Measurements from ENCODE around the gene TAF4. TPM values are rescaled to one million over a fixed set of nuclear protein-coding genes. Genes with fewer than 3 reads are reported as not detected.
"Not testable (repeated sequence)": the region's sequence is repeated elsewhere in the genome, so short reads cannot be mapped to it uniquely, and the experiment has no call there.

The TAF4 gene
- total RNA-seq, 1 donor from 2014 or later, result 21.2 TPM

DNA sequence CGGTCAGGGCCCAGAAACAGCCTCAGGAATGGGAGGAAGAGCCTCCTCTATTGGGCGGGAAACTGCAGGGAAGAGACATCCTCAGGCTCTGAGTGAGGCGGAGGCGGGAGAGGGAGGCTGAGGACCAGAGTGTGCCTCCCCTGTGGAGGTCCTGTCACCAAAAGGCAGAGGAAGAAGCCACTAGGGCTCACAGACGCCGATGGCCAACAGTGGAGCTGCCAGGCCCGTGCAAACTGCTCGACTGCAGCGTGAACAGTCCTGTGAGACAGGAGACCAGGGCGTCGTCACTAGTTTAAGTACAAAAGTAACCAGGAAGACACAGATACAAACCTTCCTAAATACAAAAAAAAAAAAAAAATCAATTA, 82.7 kb downstream of the TAF4 start:
- no peak for DNase-seq (ENCODE audit: extremely low read depth, low read depth, low spot score)

DNA sequence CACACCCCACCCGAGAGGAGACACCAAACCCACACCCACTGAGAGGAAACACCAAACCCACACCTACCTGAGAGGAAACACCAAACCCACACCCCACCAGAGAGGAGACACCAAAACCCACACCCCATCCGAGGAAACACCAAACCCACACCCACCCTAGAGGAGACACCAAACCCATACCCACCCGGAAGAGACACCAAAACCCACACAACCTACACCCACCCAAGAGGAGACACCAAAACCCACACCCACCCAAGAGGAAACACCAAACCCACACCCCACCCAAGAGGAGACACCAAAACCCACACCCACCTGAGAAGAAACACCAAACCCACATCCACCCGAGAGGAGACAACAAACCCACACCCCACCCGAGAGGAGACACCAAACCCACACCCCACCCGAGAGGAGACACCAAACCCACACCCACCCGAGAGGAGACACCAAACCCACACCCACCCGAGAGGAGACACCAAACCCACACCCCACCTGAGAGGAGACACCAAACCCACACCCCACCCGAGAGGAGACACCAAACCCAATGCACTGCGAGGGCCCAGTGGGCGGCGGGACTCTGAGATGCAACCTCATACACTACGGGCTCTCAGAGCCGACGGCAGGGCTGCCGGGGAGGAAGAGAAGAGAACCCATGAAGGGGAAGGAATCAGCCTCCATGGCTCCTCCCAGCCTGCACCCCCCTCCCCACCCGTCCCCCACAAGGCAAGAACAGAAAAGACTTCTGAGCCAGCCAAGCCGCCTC, 83.3 kb downstream of the TAF4 start:
- no peak for DNase-seq (ENCODE audit: extremely low read depth, low read depth, low spot score)

DNA sequence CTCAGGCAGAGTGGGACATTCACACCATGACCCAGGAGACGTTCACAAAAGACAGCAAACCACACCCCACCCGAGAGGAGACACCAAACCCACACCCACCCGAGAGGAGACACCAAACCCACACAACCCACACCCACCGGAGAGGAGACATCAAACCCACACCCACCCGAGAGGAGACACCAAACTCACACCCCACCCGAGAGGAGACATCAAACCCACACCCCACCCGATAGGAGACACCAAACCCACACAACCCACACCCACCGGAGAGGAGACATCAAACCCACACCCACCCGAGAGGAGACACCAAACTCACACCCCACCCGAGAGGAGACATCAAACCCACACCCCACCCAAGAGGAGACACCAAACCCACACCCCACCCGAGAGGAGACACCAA, 84.0 kb downstream of the TAF4 start:
- not testable (repeated sequence) for DNase-seq (ENCODE audit: extremely low read depth, low read depth, low spot score)

DNA sequence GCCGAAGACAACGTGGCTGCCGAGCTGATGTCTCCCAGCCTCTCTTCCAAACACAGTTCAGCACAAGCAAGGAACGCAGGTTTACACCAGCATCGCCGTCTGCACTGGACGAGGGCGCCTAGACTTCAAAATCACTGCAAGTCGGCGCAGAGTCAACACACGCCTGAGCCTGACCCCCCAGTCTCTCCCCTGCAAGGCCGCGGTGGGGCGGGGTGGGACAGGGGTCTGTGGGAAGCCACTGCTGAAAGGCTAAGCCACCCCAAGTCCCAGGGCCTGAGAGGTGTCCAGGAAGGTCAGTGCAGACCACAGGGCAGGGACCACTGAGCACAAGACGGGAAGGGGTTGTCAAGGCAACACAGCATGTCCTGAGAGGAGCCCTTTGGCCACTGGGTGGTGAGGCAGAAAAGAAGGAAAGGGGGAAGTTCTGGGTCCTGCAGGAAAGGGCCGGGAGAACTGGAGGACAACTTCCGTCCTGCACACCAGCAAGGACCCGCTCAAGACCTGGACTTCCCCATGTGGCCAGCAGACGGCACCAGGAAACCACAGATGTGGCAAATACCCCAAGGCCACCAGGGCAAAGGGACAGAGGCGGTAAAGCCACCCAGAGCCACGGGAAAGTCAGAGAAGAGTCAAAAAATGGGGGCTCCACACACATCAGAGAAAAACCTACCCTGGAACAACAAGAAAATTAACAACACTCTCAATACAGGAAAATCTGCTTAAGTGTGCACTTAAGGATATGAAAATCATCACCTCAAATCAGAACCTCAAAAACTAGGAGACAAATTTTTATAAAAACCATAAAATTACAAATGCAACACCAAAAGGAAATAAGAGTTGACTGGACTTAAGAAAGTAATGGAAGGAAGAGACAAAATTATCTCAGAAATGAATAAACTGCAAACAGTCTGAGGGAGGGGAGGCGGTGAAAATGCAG, 84.8 kb downstream of the TAF4 start:
- no peak for DNase-seq (ENCODE audit: extremely low read depth, low read depth, low spot score)

DNA sequence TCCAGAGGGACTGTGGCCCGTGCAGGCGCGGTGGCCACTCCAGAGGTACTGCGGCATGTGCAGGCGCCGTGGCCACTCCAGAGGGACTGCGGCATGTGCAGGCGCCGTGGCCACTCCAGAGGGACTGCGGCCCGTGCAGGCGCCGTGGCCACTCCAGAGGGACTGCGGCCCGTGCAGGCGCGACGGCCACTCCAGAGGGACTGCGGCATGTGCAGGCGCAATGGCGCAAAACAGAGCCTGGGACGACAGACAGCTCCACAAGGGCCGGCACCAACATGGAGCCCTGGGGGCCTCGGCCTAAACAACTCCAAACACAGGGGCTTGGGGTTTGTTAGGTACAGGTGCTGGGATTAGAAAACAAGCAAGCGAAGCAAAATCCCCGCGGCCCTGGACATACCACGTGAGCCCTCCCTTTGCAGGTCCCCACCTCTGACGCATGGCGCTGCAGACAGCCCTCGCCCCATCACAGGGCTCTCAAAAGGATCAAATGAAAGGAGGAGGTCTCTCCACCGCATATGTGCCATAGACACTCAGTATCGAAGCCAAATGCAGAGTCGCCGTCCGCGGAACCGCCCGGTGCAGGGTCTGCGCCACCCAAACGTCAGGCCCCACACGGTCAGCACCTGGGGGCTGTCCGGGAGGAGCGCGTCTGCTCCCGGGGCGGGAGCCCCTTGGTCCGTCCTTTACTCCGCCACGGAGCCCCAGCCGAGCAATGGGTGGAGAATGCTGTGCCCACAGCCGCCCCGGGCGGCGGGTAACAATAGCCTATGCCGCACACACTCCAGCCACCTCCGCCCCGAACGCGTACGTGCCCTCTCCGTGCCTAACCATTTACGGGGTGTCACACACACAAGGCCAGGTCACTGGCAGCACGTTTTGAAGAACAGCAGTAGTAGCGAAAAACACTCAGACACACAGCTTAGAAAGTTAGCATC, 85.7 kb downstream of the TAF4 start:
- no peak for DNase-seq (ENCODE audit: extremely low read depth, low read depth, low spot score)

DNA sequence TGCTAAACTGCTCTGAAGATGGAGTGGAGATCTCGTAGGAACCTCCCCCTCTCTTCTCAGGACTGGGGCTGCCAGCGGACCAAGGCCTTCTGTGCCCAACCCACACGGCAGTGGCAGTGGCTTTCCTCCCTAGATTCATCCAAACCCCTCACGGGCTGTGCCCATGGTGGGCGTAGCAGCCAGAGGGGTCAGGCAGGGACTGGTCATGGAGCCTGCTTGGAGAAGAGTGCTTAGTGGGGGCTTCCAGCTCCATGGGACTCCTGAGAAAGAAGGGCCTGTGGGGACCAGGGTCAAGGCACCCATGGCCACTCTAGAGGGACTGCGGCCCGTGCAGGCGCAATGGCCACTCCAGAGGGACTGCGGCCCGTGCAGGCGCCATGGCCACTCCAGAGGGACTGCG, 86.6 kb downstream of the TAF4 start:
- no peak for DNase-seq (ENCODE audit: extremely low read depth, low read depth, low spot score)

DNA sequence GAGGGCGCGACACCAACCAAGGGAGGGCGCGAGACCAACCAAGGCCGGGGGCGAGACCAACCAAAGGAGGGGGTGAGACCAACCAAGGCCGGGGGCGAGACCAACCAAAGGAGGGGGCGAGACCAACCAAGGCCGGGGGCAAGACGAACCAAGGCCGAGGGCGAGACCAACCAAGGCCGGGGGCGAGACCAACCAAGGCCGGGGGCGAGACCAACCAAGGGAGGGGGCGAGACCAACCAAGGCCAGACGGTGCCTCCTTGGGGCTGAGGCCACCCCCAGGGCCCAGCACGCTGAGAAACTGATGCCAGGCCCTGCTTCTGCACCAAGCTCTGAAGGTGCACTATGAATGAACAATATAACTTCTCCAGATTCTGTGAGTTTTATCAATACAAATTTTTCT, 87.2 kb downstream of the TAF4 start:
- DNase-seq (ENCODE audit: extremely low read depth, low read depth, low spot score), result no peak

GRCh38 chr20:61977419-61977786, 88.3 kb downstream of the TAF4 start:
- no peak for DNase-seq (ENCODE audit: extremely low read depth, low read depth, low spot score)

- no peak for DNase-seq (ENCODE audit: extremely low read depth, low read depth, low spot score)
These were observed 88.8 kb downstream of the TAF4 start for GRCh38 chr20:61976644-61977418.

GRCh38 chr20:61976263-61976643, 89.4 kb downstream of the TAF4 start:
- DNase-seq (ENCODE audit: extremely low read depth, low read depth, low spot score), result no peak

GRCh38 chr20:61975407-61976129, 90.1 kb downstream of the TAF4 start:
- no peak for DNase-seq (ENCODE audit: extremely low read depth, low read depth, low spot score)

DNA sequence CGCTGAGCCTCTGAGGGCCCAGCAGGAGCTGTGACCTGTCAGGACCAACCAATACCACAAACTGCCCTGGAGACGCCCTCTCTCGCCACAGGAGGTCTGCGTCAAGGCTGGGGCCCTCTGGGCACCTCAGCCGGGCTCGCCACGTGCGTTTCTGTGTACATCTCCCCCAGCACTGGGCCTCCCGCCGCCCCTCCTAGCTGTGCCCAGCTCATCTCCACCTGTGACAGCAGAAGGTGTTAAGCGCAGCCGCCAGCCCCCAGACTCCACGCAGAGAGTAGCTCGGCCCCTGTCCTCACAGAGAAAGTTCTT, 91.4 kb downstream of the TAF4 start:
- DNase-seq (ENCODE audit: extremely low read depth, low read depth, low spot score), result no peak

- DNase-seq (ENCODE audit: extremely low read depth, low read depth, low spot score), result no peak
These were observed 91.9 kb downstream of the TAF4 start for GRCh38 chr20:61973515-61974356.

DNA sequence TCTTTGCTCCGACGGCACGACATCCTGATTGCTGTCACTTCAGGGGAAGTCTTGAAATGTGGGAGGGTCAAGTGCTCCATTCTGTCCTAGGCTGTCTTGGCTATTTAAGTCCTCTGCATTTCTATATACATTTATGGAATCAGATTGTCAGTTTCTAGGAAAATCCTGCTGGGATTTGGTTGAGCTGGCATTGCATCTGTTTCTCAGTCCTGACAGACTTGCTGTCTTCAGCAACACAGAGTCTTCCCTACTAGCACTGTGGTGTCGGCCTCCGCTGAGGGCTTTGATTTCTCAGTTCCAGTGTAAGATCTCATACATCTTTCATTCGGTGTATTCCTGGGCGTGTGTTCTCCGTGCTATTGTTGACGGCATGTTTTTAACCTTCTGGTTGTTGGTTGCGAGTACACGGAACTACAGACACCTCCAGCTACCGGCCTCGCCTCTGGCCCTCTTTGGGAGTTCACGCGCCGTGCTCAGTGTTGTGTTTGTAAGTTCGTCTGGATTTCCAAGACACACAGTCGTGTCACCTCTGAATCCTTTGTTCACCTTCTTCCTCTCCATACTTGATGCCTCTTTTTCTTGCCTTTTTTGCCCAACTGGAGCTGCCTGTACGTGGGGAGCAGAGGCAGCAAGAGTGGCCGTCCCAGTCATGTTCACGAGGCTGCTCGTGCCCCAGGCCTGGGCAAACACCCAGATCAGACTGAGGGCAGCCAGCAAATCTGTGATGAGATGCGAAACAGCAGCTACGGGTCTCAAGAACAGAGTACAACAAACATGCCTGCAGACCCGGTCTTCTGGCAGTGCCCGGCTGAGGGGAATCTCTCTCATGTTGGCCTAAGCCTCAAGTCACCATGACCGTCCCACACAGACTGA, 92.8 kb downstream of the TAF4 start:
- DNase-seq (ENCODE audit: extremely low read depth, low read depth, low spot score), result no peak

GRCh38 chr20:61971595-61971994, 94.1 kb downstream of the TAF4 start:
- not testable (repeated sequence) for DNase-seq (ENCODE audit: extremely low read depth, low read depth, low spot score)

- no peak for DNase-seq (ENCODE audit: extremely low read depth, low read depth, low spot score)
These were observed 95.3 kb downstream of the TAF4 start for GRCh38 chr20:61970357-61970756.

DNA sequence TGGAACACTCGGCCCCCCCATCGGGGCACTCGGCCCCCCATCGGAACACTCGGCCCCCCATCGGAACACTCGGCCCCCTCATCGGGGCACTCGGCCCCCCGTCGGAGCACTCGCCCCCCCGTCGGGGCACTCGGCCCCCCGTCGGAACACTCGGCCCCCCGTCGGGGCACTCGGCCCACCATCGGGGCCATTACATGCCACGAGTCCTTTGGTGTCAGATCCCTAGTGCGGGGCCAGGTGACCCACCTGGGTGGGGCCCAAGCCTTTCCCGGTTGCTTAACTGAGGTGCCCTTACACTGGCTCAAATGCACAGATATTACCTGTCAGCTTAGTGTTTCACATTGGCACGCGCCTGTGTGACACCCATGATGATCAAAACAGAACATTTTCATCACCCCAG, 95.9 kb downstream of the TAF4 start:
- no peak for DNase-seq (ENCODE audit: extremely low read depth, low read depth, low spot score)

- no peak for DNase-seq (ENCODE audit: extremely low read depth, low read depth, low spot score)
These were observed 96.7 kb downstream of the TAF4 start for GRCh38 chr20:61968932-61969331.

Measured in glomerular endothelial cell (primary cell).